OCI-LY3 (cell line): ENCODE results near the gene DCLRE1C.

Experiments
- H2AFZ ChIP-seq: fragments of 200-600, 300-600 bp; shearing (Covaris generic); 2 replicates; pipeline ENCODE4 v1.6.0; 2014; ENCODE audit warnings: antibody characterized with exemption, low read depth, low read length
- H3K27ac ChIP-seq: fragments of 200-600, 300-600 bp; sonication (generic); 2 replicates; pipeline ENCODE4 v1.5.1; 2014; ENCODE audit warnings: mild to moderate bottlenecking, low read length, moderate library complexity, mixed read lengths
- H3K27me3 ChIP-seq: fragments of 200-600, 300-600 bp; sonication (generic); 2 replicates; pipeline ENCODE4 v1.6.1; 2014; ENCODE audit warnings: low read depth, low read length, mixed read lengths
- H3K36me3 ChIP-seq: fragments of 200-600, 300-600 bp; sonication (generic); replicated peaks from 2 replicates; pipeline ENCODE3; 2014; ENCODE audit warnings: low read depth, low read length, mixed read lengths
- H3K4me1 ChIP-seq: fragments of 300-600, 200-600 bp; sonication (generic); 2 replicates; pipeline ENCODE4 v1.6.1; 2014; ENCODE audit warnings: low read length, mixed read lengths
- H3K4me2 ChIP-seq: fragments of 200-600, 300-600 bp; sonication (generic); 2 replicates; pipeline ENCODE4 v1.6.1; 2014; ENCODE audit warnings: low read length, mixed read lengths
- H3K4me3 ChIP-seq: fragments of 300-600, 200-600 bp; sonication (generic); 2 replicates; pipeline ENCODE4 v1.5.1; 2014; ENCODE audit warnings: antibody characterized with exemption, mild to moderate bottlenecking, low read length, moderate library complexity
- H3K79me2 ChIP-seq: fragments of 300-600, 200-600 bp; shearing (Covaris generic); 2 replicates; pipeline ENCODE4 v1.6.1; 2014; ENCODE audit warnings: mild to moderate bottlenecking, low read length, mixed read lengths
- H3K9ac ChIP-seq: fragments of 300-600, 200-600 bp; shearing (Covaris generic); 2 replicates; pipeline ENCODE4 v1.6.0; 2014; ENCODE audit warnings: mild to moderate bottlenecking, low read length, moderate library complexity
- H3K9me3 ChIP-seq: fragments of 200-600, 300-600 bp; shearing (Covaris generic); 2 replicates; pipeline ENCODE4 v1.6.1; 2014; ENCODE audit warnings: low read length, mixed read lengths; ENCODE audit not compliant: insufficient read depth
- H4K20me1 ChIP-seq: fragments of 200-600, 300-600 bp; sonication (generic); 2 replicates; pipeline ENCODE4 v1.6.1; 2016; ENCODE audit warnings: low read length, mixed read lengths; ENCODE audit not compliant: insufficient read depth
- CTCF ChIP-seq: fragments of 200-600, 300-600 bp; sonication (generic); IDR thresholded peaks from 2 replicates; pipeline ENCODE4 v1.5.1; 2014; ENCODE audit warnings: antibody characterized with exemption, low read length, low read depth
- EZH2phosphoT487 ChIP-seq: fragments of 200-600 bp; shearing (Covaris generic); IDR thresholded peaks from 2 replicates; pipeline ENCODE4 v1.6.1; 2018; ENCODE audit warnings: antibody characterized with exemption, mixed run types, low read depth

DCLRE1C gene

GRCh38 chr10:14860791-14861190 lies 93.1 kb downstream of the DCLRE1C start:
- H3K36me3 ChIP-seq: peaks cover 4% of the 10 kb centered on the region
- TF ChIP-seq CTCF: no peak
- TF ChIP-seq EZH2phosphoT487: no peak
- no peak overlapping the region for H3K4me2 ChIP-seq
- H3K9me3 ChIP-seq: no peaks in the 10 kb centered on the region
- H3K27ac ChIP-seq: no peak overlapping the region
- no peaks in the 10 kb centered on the region for H3K27me3 ChIP-seq
- no peak overlapping the region for H3K4me3 ChIP-seq
- no peaks in the 10 kb centered on the region for H3K4me1 ChIP-seq
- H3K9ac ChIP-seq: no peak overlapping the region
- no peak overlapping the region for H2AFZ ChIP-seq
- H4K20me1 ChIP-seq: no peaks in the 10 kb centered on the region
- H3K79me2 ChIP-seq: no peaks in the 10 kb centered on the region

DNA sequence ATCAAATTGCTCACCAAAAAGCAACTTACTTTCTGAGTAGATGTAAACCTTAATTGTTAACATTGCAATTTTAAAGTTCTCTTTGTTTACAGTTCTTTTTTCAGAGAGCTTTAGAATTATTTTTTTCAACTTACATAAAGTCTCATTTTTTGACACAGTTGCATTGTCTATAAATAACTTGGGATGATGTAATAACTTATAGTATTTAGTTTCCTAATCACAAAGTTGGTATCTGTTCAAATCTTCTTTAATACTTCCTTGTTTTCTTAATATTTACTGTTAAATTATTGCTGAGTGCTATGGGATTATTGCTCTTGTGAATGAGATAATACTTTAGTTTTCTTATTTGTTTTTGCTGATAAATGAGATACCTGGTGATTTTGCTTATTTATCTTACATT lies 94.1 kb downstream of the DCLRE1C start:
- H3K27ac ChIP-seq: no peak overlapping the region

GRCh38 chr10:14859043-14859442 lies 94.9 kb downstream of the DCLRE1C start:
- H3K4me1 ChIP-seq: no peaks in the 10 kb centered on the region
- H3K4me2 ChIP-seq: no peak overlapping the region
- no peak for TF ChIP-seq EZH2phosphoT487
- no peaks in the 10 kb centered on the region for H3K27me3 ChIP-seq
- no peak overlapping the region for H3K27ac ChIP-seq
- no peak overlapping the region for H3K4me3 ChIP-seq
- no peak overlapping the region for H2AFZ ChIP-seq
- no peaks in the 10 kb centered on the region for H3K79me2 ChIP-seq
- no peaks in the 10 kb centered on the region for H3K9me3 ChIP-seq
- H3K9ac ChIP-seq: no peak overlapping the region
- peaks cover 6% of the 10 kb centered on the region for H3K36me3 ChIP-seq
- H4K20me1 ChIP-seq: no peaks in the 10 kb centered on the region

More for the DNA sequence above, 94.1 kb downstream of the DCLRE1C start:
- Histone ChIP-seq H3K4me3 (no peak overlapping the region), H3K36me3 (peaks cover 4% of the 10 kb centered on the region), H2AFZ (no peak overlapping the region), H4K20me1 (no peaks in the 10 kb centered on the region), H3K27me3 (no peaks in the 10 kb centered on the region), H3K9me3 (no peaks in the 10 kb centered on the region), H3K4me1 (no peaks in the 10 kb centered on the region), H3K4me2 (no peak overlapping the region), H3K9ac (no peak overlapping the region), H3K79me2 (no peaks in the 10 kb centered on the region)
- no peak for TF ChIP-seq CTCF
- TF ChIP-seq EZH2phosphoT487: no peak

DNA sequence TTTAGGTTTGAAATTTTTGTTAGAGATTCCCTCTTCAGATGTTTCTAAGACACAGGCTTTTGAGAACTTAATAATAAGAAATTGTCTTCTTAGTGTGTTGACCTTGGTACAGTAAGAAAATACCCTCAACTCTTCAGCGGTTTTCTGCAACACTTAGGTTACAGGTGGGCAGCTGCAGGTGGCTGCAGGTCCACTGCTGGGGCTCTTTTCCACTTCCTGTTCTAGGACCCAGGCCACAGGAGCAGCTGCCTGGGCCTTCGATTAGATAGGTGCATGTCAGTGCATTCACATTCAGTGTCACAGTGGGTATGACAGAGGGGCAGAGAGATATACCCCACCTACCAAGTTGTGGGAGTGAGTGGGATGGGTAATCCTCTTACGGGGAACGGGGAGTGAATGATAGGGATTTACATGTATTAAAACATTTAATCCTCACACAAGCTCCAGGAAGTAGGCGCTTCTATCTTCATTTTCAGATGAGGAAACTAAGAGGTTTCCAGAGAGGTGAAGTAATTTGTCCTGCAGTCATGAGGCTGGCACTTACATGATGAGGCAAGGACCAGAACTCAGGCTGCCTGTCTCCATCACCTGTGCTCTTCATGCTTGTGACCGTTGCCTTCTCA lies 95.4 kb downstream of the DCLRE1C start:
- H3K9me3 ChIP-seq: no peaks in the 10 kb centered on the region
- no peaks in the 10 kb centered on the region for H3K27me3 ChIP-seq
- H2AFZ ChIP-seq: no peak overlapping the region
- no peak overlapping the region for H3K4me2 ChIP-seq
- TF ChIP-seq CTCF (no peak), EZH2phosphoT487 (no peak)
- no peaks in the 10 kb centered on the region for H4K20me1 ChIP-seq
- no peak overlapping the region for H3K27ac ChIP-seq
- peaks cover 6% of the 10 kb centered on the region for H3K36me3 ChIP-seq
- H3K79me2 ChIP-seq: no peaks in the 10 kb centered on the region
- H3K4me1 ChIP-seq: no peaks in the 10 kb centered on the region
- H3K9ac ChIP-seq: no peak overlapping the region
- no peak overlapping the region for H3K4me3 ChIP-seq

- H2AFZ ChIP-seq: no peak overlapping the region
- H3K4me3 ChIP-seq: no peak overlapping the region
- H4K20me1 ChIP-seq: no peaks in the 10 kb centered on the region
- peaks cover 14% of the 10 kb centered on the region for H3K36me3 ChIP-seq
- TF ChIP-seq CTCF (no peak), EZH2phosphoT487 (no peak)
- no peaks in the 10 kb centered on the region for H3K4me1 ChIP-seq
- H3K4me2 ChIP-seq: no peak overlapping the region
- H3K9me3 ChIP-seq: no peaks in the 10 kb centered on the region
- no peak overlapping the region for H3K9ac ChIP-seq
- H3K27ac ChIP-seq: no peak overlapping the region
- H3K79me2 ChIP-seq: no peaks in the 10 kb centered on the region
- no peaks in the 10 kb centered on the region for H3K27me3 ChIP-seq
Observed at GRCh38 chr10:14855453-14855852, 98.4 kb downstream of the DCLRE1C start.
